ENCODE results near the gene NDUFC2.
"Not testable (repeated sequence)": the region's sequence is repeated elsewhere in the genome, so short reads cannot be mapped to it uniquely, and the experiment has no call there.

Gene NDUFC2

GRCh38 chr11:78028423-78028822 lies 51.2 kb downstream of the NDUFC2 start:
- not testable (repeated sequence) for DNase-seq

GRCh38 chr11:78027759-78028158 lies 51.9 kb downstream of the NDUFC2 start:
- no peak for DNase-seq

DNA sequence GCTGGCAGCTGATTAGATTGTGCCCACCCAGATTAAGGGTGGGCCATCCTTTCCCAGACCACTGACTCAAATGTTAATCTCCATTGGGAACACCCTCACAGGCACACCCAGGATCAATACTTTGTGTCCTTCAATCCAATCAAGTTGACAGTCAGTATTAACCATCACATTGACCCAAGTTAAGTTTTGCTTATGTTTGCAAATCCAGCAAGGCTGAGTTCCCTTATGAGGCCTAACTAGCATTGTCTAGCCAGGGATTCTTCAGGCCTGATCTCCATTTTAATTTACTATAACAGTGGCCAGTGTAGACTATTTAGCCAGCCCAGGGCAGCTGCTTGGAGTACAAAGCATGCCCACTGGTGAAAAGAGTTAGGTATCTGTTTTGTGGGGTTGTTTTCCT lies 54.3 kb downstream of the NDUFC2 start:
- DNase-seq = no peak

GRCh38 chr11:78023426-78023825 lies 56.2 kb downstream of the NDUFC2 start:
- DNase-seq = no peak

- DNase-seq = peak; percentile 91
These were observed 57.0 kb downstream of the NDUFC2 start, which contains the start of gene KCTD14 for GRCh38 chr11:78022397-78023396. KCTD14 (minus strand) TSS chr11:78023276; CDS start chr11:78023249, 27 bp downstream.

GRCh38 chr11:78021611-78022010 lies 58.1 kb downstream of the NDUFC2 start:
- DNase-seq = no peak

DNA sequence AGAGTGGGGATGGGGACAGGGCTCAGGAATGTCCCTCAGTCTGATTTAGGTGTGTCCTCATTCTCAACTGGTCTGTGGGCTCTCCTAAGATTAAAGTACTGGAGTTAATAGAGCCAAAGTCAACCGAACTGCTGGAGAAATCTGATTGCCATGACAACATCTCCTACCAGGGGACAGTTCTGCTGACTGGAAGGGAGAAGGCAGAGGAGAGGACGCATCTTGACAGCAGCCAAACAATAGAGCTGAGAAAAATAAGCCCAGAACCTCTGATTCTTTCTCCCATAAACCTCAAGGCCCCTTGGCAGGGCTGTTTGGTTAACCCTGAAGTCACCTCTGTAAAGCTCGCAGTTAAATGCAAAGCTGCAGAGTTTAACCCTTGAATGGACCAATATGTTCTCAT lies 59.4 kb downstream of the NDUFC2 start:
- DNase-seq = no peak

GRCh38 chr11:78019808-78020207 lies 59.9 kb downstream of the NDUFC2 start:
- DNase-seq = no peak

Data from COR-L47 (cell line).